K562 (cell line): ENCODE measurements around the gene FKBP9. TPM values are rescaled to one million over a fixed set of nuclear protein-coding genes. Genes with fewer than 3 reads are reported as not detected.
A peak's percentile ranks its signal among the peaks of the same experiment; 100 is the strongest.

ENCODE experiments used
- EP400 ChIP-seq: fragments of 450-650 bp; IDR thresholded peaks from 2 replicates; pipeline ENCODE4 v1.6.1; 2017; ENCODE audit warnings: antibody characterized with exemption, mild to moderate bottlenecking, moderate library complexity
- SNIP1 ChIP-seq: fragments of 450-650 bp; IDR thresholded peaks from 2 replicates; pipeline ENCODE4 v1.7.1; 2017; ENCODE audit warnings: low read depth, mild to moderate bottlenecking
- SPI1 ChIP-seq: IDR thresholded peaks from 2 replicates; pipeline ENCODE4 v1.6.1; 2011; ENCODE audit warnings: low read depth, low read length, control low read depth, borderline replicate concordance
- THRAP3 ChIP-seq: fragments of 450-650 bp; IDR thresholded peaks from 2 replicates; pipeline ENCODE4 v1.6.1; 2016; ENCODE audit warnings: mild to moderate bottlenecking, inconsistent platforms, borderline replicate concordance
- TRIM24 ChIP-seq, 2 experiments: fragments of 450-650 bp; IDR thresholded peaks; 2 replicates each; pipeline ENCODE4 v1.6.1; 2016
- ZNF282 ChIP-seq: sonication (generic); formaldehyde crosslinking; IDR thresholded peaks from 2 replicates; pipeline ENCODE4 v1.8.1; 2023; ENCODE audit warnings: missing genetic modification reagents
- ZNF384 ChIP-seq: IDR thresholded peaks from 2 replicates; pipeline ENCODE4 v1.6.1; 2012; ENCODE audit warnings: low read depth, low read length, improper control_type of control experiment
- ZNF778 ChIP-seq: fragments of 450-650 bp; formaldehyde crosslinking; IDR thresholded peaks from 2 replicates; pipeline ENCODE4 v1.4.0; 2020; ENCODE audit warnings: mild to moderate bottlenecking, moderate library complexity
- polyA plus RNA-seq, 8 experiments: library from polyadenylated mRNA; depleted of rRNA in 4 of 8; stranded (reverse) in 5 of 8; unstranded in 3 of 8; fragments of >200 nt; fragmentation: Nextera tagmentation in 2 of 8; fragmentation: Illumina TruSeq in 1 of 8; extraction: Ambion mirVana in 2 of 8; extraction: Trizol in 1 of 8; gene quantifications; 2 replicates each; pipeline versions ENCODE4 v1.2.1 to v1.2.3, GENCODE V29; 2011 to 2014; ENCODE audit warnings: inconsistent platforms in 1 of 8, missing spikeins in 1 of 8
- total RNA-seq, 7 experiments: library from RNA; depleted of rRNA in 6 of 7; stranded (reverse); fragments of >200 nt in 6 of 7; fragmentation: Illumina TruSeq in 2 of 7; extraction: Trizol in 2 of 7; gene quantifications; 2 replicates each; pipeline versions ENCODE4 v1.2.1 to v1.2.3, GENCODE V29; 2011 to 2021; ENCODE audit warnings: low replicate concordance in 1 of 7
- TF ChIP-seq, protein P1 (sequence below): fragments of 250-450 bp; sonication (Bioruptor Pico); IDR thresholded peaks from 2 replicates; pipeline ENCODE4 v1.8.0; 2021; ENCODE audit warnings: mild to moderate bottlenecking, moderate library complexity
- TF ChIP-seq, protein P2 (sequence below): fragments of 450-650 bp; IDR thresholded peaks from one replicate; pipeline ENCODE4 v1.6.1; 2018; ENCODE audit warnings: mild to moderate bottlenecking, moderate library complexity; ENCODE audit not compliant: partially characterized antibody
- TF ChIP-seq, protein P3 (sequence below): fragments of 450-650 bp; IDR thresholded peaks from 2 replicates; pipeline ENCODE4 v1.6.1; 2016; ENCODE audit warnings: mild to moderate bottlenecking, moderate library complexity
- TF ChIP-seq, protein P4 (sequence below): fragments of 450-650 bp; IDR thresholded peaks from 2 replicates; pipeline ENCODE4 v1.7.0; 2016; ENCODE audit warnings: borderline replicate concordance

Gene FKBP9
- total and polyA plus RNA-seq, 9 of the 15 experiments (the other 6 are each of a cell fraction or from before 2014, with no cell fraction given) = 5.9 to 23.7 (median 15.8) TPM

DNA sequence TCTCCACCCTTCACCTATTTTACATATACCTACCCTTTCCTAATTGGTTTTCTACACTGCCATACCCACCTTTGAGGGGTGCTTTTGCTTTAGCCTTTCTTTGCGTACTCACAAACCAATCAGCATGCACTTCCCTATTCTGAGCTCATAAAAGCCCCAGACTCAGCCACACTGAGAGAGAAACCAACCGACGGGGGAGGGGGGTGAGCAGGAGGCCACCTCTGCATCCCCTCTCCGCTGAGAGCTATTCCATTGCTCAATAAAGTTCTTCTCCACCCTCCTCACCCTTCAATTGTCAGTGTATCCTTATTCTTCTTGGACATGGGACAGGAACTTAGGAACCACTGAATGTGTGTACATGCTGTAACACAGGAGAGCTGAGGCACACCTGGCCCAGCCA lies 9.0 kb upstream of the FKBP9 start (continued):
- TF ChIP-seq SNIP1 (no peak), ZNF282 (CRISPR knock-in tag) (no peak), THRAP3 (no peak), SPI1 (peak; percentile 91), TRIM24 (IDR thresholded peaks at IDR 0.05) (peak; percentile 26 to 64; a peak in 3 of 4 replicates), EP400 (no peak), ZNF778 (CRISPR knock-in tag) (no peak), ZNF384 (no peak)
- TF ChIP-seq, protein P1, sequence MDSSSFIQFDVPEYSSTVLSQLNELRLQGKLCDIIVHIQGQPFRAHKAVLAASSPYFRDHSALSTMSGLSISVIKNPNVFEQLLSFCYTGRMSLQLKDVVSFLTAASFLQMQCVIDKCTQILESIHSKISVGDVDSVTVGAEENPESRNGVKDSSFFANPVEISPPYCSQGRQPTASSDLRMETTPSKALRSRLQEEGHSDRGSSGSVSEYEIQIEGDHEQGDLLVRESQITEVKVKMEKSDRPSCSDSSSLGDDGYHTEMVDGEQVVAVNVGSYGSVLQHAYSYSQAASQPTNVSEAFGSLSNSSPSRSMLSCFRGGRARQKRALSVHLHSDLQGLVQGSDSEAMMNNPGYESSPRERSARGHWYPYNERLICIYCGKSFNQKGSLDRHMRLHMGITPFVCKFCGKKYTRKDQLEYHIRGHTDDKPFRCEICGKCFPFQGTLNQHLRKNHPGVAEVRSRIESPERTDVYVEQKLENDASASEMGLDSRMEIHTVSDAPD = no peak
- TF ChIP-seq, protein P2, sequence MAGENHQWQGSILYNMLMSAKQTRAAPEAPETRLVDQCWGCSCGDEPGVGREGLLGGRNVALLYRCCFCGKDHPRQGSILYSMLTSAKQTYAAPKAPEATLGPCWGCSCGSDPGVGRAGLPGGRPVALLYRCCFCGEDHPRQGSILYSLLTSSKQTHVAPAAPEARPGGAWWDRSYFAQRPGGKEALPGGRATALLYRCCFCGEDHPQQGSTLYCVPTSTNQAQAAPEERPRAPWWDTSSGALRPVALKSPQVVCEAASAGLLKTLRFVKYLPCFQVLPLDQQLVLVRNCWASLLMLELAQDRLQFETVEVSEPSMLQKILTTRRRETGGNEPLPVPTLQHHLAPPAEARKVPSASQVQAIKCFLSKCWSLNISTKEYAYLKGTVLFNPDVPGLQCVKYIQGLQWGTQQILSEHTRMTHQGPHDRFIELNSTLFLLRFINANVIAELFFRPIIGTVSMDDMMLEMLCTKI = no peak
- TF ChIP-seq, protein P3, sequence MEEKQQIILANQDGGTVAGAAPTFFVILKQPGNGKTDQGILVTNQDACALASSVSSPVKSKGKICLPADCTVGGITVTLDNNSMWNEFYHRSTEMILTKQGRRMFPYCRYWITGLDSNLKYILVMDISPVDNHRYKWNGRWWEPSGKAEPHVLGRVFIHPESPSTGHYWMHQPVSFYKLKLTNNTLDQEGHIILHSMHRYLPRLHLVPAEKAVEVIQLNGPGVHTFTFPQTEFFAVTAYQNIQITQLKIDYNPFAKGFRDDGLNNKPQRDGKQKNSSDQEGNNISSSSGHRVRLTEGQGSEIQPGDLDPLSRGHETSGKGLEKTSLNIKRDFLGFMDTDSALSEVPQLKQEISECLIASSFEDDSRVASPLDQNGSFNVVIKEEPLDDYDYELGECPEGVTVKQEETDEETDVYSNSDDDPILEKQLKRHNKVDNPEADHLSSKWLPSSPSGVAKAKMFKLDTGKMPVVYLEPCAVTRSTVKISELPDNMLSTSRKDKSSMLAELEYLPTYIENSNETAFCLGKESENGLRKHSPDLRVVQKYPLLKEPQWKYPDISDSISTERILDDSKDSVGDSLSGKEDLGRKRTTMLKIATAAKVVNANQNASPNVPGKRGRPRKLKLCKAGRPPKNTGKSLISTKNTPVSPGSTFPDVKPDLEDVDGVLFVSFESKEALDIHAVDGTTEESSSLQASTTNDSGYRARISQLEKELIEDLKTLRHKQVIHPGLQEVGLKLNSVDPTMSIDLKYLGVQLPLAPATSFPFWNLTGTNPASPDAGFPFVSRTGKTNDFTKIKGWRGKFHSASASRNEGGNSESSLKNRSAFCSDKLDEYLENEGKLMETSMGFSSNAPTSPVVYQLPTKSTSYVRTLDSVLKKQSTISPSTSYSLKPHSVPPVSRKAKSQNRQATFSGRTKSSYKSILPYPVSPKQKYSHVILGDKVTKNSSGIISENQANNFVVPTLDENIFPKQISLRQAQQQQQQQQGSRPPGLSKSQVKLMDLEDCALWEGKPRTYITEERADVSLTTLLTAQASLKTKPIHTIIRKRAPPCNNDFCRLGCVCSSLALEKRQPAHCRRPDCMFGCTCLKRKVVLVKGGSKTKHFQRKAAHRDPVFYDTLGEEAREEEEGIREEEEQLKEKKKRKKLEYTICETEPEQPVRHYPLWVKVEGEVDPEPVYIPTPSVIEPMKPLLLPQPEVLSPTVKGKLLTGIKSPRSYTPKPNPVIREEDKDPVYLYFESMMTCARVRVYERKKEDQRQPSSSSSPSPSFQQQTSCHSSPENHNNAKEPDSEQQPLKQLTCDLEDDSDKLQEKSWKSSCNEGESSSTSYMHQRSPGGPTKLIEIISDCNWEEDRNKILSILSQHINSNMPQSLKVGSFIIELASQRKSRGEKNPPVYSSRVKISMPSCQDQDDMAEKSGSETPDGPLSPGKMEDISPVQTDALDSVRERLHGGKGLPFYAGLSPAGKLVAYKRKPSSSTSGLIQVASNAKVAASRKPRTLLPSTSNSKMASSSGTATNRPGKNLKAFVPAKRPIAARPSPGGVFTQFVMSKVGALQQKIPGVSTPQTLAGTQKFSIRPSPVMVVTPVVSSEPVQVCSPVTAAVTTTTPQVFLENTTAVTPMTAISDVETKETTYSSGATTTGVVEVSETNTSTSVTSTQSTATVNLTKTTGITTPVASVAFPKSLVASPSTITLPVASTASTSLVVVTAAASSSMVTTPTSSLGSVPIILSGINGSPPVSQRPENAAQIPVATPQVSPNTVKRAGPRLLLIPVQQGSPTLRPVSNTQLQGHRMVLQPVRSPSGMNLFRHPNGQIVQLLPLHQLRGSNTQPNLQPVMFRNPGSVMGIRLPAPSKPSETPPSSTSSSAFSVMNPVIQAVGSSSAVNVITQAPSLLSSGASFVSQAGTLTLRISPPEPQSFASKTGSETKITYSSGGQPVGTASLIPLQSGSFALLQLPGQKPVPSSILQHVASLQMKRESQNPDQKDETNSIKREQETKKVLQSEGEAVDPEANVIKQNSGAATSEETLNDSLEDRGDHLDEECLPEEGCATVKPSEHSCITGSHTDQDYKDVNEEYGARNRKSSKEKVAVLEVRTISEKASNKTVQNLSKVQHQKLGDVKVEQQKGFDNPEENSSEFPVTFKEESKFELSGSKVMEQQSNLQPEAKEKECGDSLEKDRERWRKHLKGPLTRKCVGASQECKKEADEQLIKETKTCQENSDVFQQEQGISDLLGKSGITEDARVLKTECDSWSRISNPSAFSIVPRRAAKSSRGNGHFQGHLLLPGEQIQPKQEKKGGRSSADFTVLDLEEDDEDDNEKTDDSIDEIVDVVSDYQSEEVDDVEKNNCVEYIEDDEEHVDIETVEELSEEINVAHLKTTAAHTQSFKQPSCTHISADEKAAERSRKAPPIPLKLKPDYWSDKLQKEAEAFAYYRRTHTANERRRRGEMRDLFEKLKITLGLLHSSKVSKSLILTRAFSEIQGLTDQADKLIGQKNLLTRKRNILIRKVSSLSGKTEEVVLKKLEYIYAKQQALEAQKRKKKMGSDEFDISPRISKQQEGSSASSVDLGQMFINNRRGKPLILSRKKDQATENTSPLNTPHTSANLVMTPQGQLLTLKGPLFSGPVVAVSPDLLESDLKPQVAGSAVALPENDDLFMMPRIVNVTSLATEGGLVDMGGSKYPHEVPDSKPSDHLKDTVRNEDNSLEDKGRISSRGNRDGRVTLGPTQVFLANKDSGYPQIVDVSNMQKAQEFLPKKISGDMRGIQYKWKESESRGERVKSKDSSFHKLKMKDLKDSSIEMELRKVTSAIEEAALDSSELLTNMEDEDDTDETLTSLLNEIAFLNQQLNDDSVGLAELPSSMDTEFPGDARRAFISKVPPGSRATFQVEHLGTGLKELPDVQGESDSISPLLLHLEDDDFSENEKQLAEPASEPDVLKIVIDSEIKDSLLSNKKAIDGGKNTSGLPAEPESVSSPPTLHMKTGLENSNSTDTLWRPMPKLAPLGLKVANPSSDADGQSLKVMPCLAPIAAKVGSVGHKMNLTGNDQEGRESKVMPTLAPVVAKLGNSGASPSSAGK = no peak
- TF ChIP-seq, protein P4, sequence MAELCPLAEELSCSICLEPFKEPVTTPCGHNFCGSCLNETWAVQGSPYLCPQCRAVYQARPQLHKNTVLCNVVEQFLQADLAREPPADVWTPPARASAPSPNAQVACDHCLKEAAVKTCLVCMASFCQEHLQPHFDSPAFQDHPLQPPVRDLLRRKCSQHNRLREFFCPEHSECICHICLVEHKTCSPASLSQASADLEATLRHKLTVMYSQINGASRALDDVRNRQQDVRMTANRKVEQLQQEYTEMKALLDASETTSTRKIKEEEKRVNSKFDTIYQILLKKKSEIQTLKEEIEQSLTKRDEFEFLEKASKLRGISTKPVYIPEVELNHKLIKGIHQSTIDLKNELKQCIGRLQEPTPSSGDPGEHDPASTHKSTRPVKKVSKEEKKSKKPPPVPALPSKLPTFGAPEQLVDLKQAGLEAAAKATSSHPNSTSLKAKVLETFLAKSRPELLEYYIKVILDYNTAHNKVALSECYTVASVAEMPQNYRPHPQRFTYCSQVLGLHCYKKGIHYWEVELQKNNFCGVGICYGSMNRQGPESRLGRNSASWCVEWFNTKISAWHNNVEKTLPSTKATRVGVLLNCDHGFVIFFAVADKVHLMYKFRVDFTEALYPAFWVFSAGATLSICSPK = no peak
